Measurements from ENCODE around the gene RPTOR.
"Not testable (repeated sequence)": the region's sequence is repeated elsewhere in the genome, so short reads cannot be mapped to it uniquely, and the experiment has no call there.

RPTOR gene

GRCh38 chr17:80618304-80618703 is 73.7 kb downstream of the RPTOR start:
- DNase-seq = no peak

DNA sequence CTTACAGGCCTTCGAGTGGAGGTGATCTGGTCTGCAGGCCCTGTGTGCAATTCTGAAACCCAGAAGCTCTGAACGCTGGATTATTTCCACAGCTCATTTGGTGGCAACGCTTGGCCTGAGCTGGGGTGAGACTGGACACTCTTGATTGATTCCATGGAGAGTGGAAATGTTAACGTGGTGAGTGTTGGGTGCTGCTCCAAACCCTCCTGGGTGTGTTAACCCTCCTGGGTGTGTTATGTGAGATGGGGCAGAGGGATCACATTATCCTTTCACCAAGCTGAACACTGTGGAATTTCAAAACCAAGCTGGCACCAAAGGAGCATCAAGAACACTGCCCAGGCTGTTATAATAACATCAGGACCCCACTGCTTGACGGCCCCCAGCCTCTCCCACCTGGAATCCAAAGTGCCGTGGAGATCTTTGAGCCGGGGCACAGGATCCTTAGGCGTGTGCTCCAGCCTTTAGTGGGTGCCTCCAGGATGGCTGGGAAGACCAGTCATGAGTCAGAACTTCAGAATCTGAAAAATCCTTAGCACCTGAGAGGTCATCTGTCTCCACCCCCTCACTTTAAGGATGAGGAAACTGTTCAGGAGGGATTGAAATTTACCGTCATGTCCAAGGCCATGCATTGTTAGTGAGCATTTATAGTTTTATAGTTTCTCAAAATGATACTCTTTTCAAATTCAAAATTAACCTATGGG is 75.0 kb downstream of the RPTOR start:
- DNase-seq = no peak

- DNase-seq = no peak
Measured at GRCh38 chr17:80621335-80621996, 76.8 kb downstream of the RPTOR start.

GRCh38 chr17:80621997-80622357 is 77.3 kb downstream of the RPTOR start:
- no peak for DNase-seq

DNA sequence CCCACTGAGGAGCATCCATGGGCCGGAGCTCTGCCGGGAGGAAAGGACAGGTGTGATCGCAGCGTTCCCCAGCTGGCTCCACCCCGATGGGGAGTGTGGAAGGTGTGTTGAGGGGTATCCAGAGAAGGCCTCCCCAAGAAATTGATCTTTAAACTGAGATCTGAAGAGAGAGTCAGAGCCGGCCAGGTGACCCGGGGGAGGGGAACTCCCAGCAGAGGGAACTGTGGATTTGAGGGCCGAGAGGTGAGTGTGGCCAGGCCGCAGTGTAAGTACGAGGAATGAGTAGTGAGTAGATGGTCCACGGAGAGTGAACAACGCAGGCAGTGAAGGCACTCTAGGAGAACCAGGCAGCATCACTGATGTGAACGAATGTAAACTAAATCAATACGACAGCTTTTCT is 80.2 kb downstream of the RPTOR start:
- no peak for DNase-seq

DNA sequence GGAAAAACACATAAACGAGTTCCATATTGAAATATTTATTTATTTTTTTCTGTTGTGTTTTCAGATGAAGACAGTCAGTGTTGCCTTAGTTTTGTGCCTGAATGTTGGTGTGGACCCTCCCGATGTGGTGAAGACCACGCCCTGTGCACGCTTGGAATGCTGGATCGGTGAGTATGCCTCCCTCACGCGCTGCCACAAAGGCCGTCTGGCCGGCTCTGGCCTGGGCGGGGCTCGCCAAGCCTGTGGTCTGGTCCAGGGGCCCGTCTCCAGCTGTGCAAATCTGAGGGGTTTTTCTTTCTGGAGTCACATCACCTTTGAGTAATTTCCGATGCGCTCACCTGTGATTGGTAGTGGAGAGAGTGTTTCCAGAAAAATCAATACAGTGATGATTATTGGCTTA is 81.0 kb downstream of the RPTOR start:
- no peak for DNase-seq

GRCh38 chr17:80628881-80629280 is 84.2 kb downstream of the RPTOR start:
- DNase-seq = not testable (repeated sequence)

- no peak for DNase-seq
Measured at GRCh38 chr17:80629298-80630028, 84.8 kb downstream of the RPTOR start.

DNA sequence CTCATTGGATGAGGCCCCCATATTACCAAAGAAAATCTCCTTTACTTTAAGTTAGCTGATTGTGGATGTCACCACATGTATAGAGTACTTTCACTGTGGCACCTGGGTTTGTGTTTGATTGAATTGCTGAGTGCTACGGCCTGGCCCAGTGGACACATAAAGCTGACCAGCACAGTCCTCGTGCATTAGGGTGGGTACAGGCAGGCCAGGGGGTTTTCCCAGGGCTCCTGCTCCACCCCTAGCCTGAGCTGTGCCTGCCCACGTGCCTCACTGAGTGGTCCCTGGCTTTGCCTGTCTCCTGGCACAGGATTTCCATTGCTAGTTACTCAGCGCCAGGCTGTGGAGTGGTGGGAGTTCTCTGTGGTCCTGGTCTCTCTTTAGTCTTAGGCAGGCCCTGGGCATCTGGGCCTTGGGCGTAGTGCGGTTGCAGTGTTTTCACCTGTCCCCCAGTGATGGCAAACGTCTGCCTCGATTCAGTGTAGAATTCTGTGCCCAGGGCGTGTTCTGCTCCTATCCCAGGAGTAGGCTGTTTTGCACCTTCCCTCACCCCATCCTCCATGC is 86.0 kb downstream of the RPTOR start:
- DNase-seq = no peak

DNA sequence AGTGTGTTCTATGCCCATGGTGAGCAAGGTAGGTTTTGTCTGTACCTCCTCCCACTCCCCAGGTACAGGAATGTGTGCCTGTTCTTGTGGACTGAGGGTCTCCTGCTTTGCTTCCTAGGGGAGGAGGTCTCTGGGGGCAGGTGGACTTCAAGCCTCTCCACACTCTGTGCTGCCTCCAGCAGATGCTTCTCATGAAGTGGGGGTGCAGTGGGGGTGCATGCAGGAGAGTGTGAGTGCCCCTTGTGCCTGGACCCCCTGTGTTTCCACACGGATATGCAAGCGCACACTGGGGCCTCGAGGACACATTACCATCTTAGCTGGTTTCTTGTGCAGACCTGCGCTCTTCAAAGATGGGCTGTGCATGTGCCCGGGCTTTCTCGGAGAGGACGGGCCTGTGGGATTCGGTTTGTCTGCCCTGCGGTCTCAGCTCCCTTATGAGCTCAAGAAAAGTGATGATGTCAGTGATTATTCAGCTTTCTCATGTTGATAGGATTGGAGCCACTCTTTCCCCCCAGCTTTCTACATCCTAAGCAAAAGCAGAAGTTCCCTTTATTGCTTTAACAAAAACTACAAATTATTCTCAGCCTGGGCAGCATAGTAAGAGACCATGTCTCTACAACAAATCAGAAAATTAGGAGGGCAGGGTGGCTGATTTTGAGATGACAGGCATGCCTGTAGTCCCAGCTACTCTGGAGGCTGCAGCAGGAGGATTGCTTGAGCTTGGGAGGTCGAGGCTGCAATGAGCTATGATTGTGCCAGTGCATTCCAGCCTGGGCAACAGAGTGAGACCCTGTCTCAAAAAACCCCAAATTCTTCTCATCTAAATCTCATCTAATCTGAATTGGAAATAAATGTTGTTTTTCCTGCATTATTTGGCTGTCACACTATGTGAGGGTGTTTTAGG is 86.8 kb downstream of the RPTOR start:
- DNase-seq = no peak

DNA sequence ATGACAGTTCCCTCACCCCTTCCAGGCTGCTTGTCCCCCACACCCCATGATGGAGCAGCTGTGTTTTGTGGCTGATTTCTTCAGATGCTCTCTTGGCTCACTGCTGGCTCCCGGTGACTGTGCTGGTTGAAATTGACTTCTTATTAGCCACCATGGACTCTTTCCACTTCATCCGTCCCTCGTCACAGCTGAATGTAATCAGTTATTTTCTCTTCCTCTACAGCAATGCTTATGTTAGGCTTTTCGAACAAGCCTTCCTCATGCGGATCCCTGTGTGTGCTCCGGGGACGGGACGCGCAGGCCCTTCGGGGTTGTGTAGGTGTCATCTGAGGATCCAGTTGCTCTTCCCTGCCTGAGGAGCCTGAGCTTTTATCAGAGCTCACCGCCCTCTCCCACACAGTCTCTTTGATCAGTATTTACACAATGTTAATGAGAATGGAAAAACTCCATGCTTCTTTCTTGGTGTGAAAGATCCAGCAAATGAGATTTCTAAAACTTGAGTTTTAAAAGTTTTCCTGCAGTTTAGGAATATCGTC is 87.5 kb downstream of the RPTOR start:
- DNase-seq = no peak

DNA sequence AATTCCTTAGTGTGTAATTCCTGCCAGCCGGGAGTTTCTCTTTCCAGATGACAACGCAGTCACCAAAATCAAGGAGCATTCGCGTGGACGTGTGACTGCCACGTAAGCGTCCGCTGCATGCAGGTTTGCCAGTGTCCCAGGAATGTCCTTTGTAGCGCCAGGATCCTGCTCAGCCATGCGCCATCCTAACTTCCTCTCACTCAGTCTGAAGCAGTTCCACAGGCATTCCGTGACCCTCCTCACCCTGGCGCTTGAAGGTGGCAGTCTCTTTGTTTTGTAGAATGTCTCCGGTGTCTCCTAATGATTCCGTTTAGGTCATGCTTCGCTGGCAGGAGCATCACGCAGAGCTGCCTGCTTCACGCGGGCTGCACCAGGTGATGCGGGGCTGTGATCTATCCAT is 88.6 kb downstream of the RPTOR start:
- no peak for DNase-seq

GRCh38 chr17:80633994-80634566 is 89.4 kb downstream of the RPTOR start:
- DNase-seq = no peak

DNA sequence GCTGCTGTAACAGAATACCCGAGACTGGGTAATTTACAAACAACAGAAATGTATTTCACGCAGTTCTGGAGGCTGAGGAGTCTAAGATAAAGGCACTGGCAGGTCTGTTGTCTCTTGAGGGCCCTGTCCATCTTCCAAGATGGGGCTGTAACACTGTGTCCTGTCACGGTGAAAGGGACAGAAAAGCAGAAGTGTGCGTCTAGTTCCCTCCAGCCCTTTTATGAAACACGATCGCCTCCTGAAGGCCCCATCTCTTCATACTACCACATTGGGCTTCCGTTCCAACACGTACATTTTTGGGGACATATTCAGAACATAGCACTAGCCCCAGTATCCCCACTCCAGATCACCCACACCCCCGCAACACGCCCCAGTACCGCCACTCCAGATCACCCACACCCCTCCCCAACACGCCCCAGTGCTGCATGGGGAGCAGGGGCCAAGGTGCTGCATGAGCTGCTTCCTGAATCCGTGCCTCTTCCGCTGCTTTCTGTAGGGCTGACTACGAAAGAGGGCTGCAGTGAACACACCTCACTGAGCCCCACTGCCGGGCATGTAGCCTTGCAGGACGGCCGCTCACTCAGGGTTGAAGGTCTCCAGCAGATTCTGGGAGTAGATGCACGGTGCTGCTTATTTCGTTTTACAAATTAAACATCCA is 91.9 kb downstream of the RPTOR start:
- peak; percentile 15 to 28 for DNase-seq

DNA sequence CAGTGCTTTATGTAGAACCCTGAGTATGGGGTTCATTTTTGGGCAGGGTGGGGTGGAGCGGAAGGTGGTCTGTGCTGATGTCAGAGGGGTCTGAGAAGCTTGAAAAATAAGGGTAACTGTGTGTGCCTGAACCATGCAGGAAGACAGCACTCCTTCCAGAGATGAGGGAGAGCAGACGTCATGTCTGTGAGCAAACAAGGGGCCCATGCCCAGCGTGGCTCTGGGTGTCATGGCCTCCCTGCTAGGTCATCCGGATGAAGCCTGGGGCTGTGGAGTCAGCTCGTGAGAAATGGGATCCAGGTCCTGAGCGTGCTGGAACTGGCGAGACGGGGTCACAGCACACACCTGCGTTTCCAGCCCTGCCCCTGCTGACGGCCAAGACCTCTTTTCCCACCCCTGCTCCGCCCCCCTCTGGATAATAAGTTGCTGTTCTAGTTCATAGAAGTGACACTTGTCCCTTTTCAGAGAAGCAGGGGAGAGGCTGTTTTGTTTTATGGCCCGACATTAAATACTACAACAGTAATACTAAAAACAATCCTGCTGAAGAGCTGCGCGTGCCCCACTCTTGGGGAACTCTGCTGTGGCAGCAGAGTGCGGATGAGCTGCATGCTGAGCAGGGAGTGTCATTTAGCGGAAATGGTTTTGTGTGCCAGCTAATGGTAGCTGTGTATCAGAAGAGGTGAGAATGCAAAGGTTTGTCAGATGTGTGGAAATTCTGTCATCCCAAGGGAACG is 92.6 kb downstream of the RPTOR start:
- no peak for DNase-seq

- DNase-seq = no peak
Measured at GRCh38 chr17:80639658-80640057, 95.0 kb downstream of the RPTOR start.

GRCh38 chr17:80640366-80641084 is 95.9 kb downstream of the RPTOR start:
- no peak for DNase-seq

- no peak for DNase-seq
Measured at GRCh38 chr17:80643326-80644099, 98.9 kb downstream of the RPTOR start.

DNA sequence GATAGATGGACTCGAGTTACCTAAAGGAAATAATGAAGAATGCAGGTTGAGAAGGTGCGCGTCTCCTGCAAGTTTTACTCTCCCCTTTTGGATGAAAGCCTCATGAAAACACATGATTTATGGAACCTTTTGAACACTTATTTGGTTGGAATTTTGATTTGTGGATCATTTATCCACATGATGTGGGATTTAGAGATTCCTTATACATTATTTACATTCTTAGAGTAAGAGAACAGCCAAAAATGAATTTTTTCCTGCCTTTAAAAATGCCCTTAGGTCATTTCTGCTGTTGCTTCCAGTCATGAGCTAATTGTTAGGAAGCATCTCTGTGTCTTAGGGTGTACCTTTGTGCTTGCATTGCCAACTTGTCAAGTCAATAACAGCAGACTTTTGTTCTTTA is 99.9 kb downstream of the RPTOR start:
- DNase-seq = no peak
